ENCODE results near the gene TSPAN31.

TSPAN31 gene

GRCh38 chr12:57783466-57783801 lies 38.6 kb downstream of the TSPAN31 start:
- no peak for DNase-seq (ENCODE audit: low read depth in 2 of 2)

GRCh38 chr12:57783861-57784260 lies 39.0 kb downstream of the TSPAN31 start:
- DNase-seq (ENCODE audit: low read depth in 2 of 2): no peak

GRCh38 chr12:57793920-57794319 lies 49.1 kb downstream of the TSPAN31 start:
- DNase-seq (ENCODE audit: low read depth in 2 of 2): no peak

GRCh38 chr12:57795354-57795753 lies 50.5 kb downstream of the TSPAN31 start:
- DNase-seq (ENCODE audit: low read depth in 2 of 2): no peak

- no peak for DNase-seq (ENCODE audit: low read depth in 2 of 2)
Measured at GRCh38 chr12:57796996-57797395, 52.2 kb downstream of the TSPAN31 start.

GRCh38 chr12:57797933-57798332 lies 53.1 kb downstream of the TSPAN31 start:
- DNase-seq (ENCODE audit: low read depth in 2 of 2): no peak
